Uterus (tissue), 4 donors: ENCODE data around the gene CHST8. TPM values are rescaled to one million over a fixed set of nuclear protein-coding genes. Genes with fewer than 3 reads are reported as not detected.
"Not testable (repeated sequence)": the region's sequence is repeated elsewhere in the genome, so short reads cannot be mapped to it uniquely, and the experiment has no call there.

Experiments
- DNase-seq, 2 donors: peaks; one replicate each; pipeline ENCODE4 v3.0.0-alpha.2; 2019 to 2020
- H3K27ac ChIP-seq, 2 donors: fragments of 200-600 bp; sonication (generic); 1 replicate in 1 of 2; 2 replicates in 1 of 2; pipeline ENCODE4 v1.5.1; 2016 to 2018
- H3K27me3 ChIP-seq, 2 donors: fragments of 200-600 bp; sonication (generic); one replicate each; pipeline ENCODE4 v1.5.1; 2018 to 2019; ENCODE audit warnings: control low read depth in 1 of 2
- H3K36me3 ChIP-seq, 2 donors: fragments of 200-600 bp; sonication (generic); one replicate each; pipeline ENCODE4 v1.5.1; 2019; ENCODE audit warnings: control low read depth in 1 of 2
- H3K4me1 ChIP-seq, 2 donors: fragments of 200-600 bp; sonication (generic); one replicate each; pipeline ENCODE4 v1.5.1; 2018 to 2019; ENCODE audit warnings: control low read depth in 1 of 2
- H3K4me3 ChIP-seq, 2 donors: fragments of 200-600 bp; sonication (generic); 1 replicate in 1 of 2; 2 replicates in 1 of 2; pipeline ENCODE4 v1.5.1; 2018 to 2019; ENCODE audit warnings: mild to moderate bottlenecking in 1 of 2
- H3K9me3 ChIP-seq, 2 donors: fragments of 200-600 bp; sonication (generic); one replicate each; pipeline ENCODE4 v1.5.1; 2019; ENCODE audit warnings: control low read depth in 1 of 2
- CTCF ChIP-seq, 4 experiments: fragments of 200-600 bp in 2 of 4; fragments of 450-650 bp in 2 of 4; sonication (generic) in 2 of 4; IDR thresholded peaks; one replicate each; pipeline ENCODE4 v1.5.1; 2016 to 2019; ENCODE audit warnings: antibody characterized with exemption in 4 of 4, mild to moderate bottlenecking in 2 of 4, moderate library complexity in 1 of 4
- POLR2A ChIP-seq, 2 donors: fragments of 450-650 bp; IDR thresholded peaks; one replicate each; pipeline ENCODE4 v1.6.1; 2016; ENCODE audit warnings: antibody characterized with exemption in 2 of 2, mild to moderate bottlenecking in 1 of 2, moderate library complexity in 1 of 2
- intact Hi-C: fragments of 100-400 bp; cut with DNase I; formaldehyde crosslinking; loops from one replicate; pipeline ENCODE4 v1.15.1; 2023; ENCODE audit warnings: low total_unique reads
- total RNA-seq, 4 donors: library from RNA; depleted of rRNA in 3 of 4; stranded (reverse); fragments of >200 nt in 3 of 4; gene quantifications; one replicate each; pipeline versions ENCODE4 v1.1.0 to v1.2.4, GENCODE V29; 2014 to 2023
- donor health status: DM: yes; HTN: yes; CAD: no.

CHST8 gene
- total RNA-seq, 4 donors from 2014 or later = 0.26 to 0.95 (median 0.69) TPM; not detected in 1

- intact Hi-C loops = no loop called here
- no peaks in the 10 kb centered on the region for H3K4me1 ChIP-seq
- no peak overlapping the region for H3K4me3 ChIP-seq
- H3K36me3 ChIP-seq = no peaks in the 10 kb centered on the region
- H3K27me3 ChIP-seq = no peaks in the 10 kb centered on the region
- TF ChIP-seq CTCF (IDR thresholded peaks at IDR 0.05) = no peak
- TF ChIP-seq POLR2A (IDR thresholded peaks at IDR 0.05) = no peak
- no peaks in the 10 kb centered on the region for H3K9me3 ChIP-seq
- DNase-seq = no peak
- H3K27ac ChIP-seq = no peak overlapping the region
These were observed 39.6 kb downstream of the CHST8 start for GRCh38 chr19:33661336-33661735.

- no peak overlapping the region for H3K27ac ChIP-seq
- no peak overlapping the region for H3K4me3 ChIP-seq
- TF ChIP-seq CTCF (IDR thresholded peaks at IDR 0.05) (no peak), POLR2A (IDR thresholded peaks at IDR 0.05) (no peak)
- DNase-seq = no peak
- intact Hi-C loops = no loop called here
- no peaks in the 10 kb centered on the region for H3K36me3 ChIP-seq
- no peaks in the 10 kb centered on the region for H3K27me3 ChIP-seq
- H3K4me1 ChIP-seq = no peaks in the 10 kb centered on the region
- H3K9me3 ChIP-seq = no peaks in the 10 kb centered on the region
These were observed 40.8 kb downstream of the CHST8 start for GRCh38 chr19:33662391-33663092.

- DNase-seq, H3K27ac ChIP-seq, H3K4me3 ChIP-seq, intact Hi-C loops, H3K36me3 ChIP-seq, H3K27me3 ChIP-seq, H3K9me3 ChIP-seq, H3K4me1 ChIP-seq: not testable (repeated sequence)
These were observed 41.6 kb downstream of the CHST8 start for GRCh38 chr19:33663316-33663715.

- no peaks in the 10 kb centered on the region for H3K4me1 ChIP-seq
- H3K4me3 ChIP-seq = no peak overlapping the region
- H3K27ac ChIP-seq = no peak overlapping the region
- no peaks in the 10 kb centered on the region for H3K36me3 ChIP-seq
- no peaks in the 10 kb centered on the region for H3K9me3 ChIP-seq
- TF ChIP-seq CTCF (IDR thresholded peaks at IDR 0.05) (no peak), POLR2A (IDR thresholded peaks at IDR 0.05) (no peak)
- intact Hi-C loops = no loop called here
- no peak for DNase-seq
- no peaks in the 10 kb centered on the region for H3K27me3 ChIP-seq
These were observed 43.0 kb downstream of the CHST8 start for GRCh38 chr19:33664744-33665143.

GRCh38 chr19:33665776-33666595, 44.2 kb downstream of the CHST8 start:
- Histone ChIP-seq H3K4me3 (no peak overlapping the region), H3K27me3 (no peaks in the 10 kb centered on the region), H3K27ac (no peak overlapping the region), H3K36me3 (no peaks in the 10 kb centered on the region), H3K4me1 (no peaks in the 10 kb centered on the region), H3K9me3 (no peaks in the 10 kb centered on the region)
- DNase-seq = no peak
- intact Hi-C loops = no loop called here
- TF ChIP-seq POLR2A (IDR thresholded peaks at IDR 0.05) (no peak), CTCF (IDR thresholded peaks at IDR 0.05) (no peak)
